ENCODE measurements around the gene ZNF841.

DNA sequence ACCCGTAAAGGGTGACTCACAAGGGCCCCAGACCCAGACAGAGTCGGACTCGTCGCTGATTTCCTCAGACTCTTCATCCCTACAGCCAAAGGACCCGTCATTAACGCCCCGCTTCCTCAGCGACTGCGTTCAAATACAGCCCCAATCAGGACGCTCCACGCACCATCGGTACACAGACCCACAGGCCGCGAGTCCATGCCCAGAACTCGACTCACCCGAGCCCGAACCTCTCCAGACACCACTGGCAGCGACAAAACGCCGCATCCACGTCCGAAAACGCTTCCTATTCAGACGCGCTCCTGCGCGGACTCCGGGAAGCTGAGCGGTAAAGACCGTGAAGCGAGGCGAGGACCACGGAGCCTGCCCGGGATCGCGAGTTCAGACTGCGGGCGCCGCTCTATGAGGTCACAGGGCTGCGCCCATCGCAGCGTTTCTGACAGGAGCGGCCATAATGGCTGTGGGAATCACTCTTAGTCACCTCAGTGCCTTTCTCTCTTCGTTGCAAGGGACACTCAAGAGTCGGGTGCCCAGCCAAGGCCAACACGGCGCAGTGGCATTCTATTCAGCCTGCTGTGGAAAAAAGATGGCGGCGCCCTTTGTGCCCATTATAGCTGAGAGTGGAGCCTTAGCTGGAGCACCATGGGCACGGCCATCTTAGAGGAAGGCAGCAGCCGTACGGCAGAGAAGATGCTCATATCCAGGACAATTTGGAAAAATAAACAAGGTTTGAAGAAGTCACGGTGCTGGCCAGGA, 67.4 kb downstream of the ZNF841 start, which contains the start of gene ZNF614:
- TF ChIP-seq, protein P1, sequence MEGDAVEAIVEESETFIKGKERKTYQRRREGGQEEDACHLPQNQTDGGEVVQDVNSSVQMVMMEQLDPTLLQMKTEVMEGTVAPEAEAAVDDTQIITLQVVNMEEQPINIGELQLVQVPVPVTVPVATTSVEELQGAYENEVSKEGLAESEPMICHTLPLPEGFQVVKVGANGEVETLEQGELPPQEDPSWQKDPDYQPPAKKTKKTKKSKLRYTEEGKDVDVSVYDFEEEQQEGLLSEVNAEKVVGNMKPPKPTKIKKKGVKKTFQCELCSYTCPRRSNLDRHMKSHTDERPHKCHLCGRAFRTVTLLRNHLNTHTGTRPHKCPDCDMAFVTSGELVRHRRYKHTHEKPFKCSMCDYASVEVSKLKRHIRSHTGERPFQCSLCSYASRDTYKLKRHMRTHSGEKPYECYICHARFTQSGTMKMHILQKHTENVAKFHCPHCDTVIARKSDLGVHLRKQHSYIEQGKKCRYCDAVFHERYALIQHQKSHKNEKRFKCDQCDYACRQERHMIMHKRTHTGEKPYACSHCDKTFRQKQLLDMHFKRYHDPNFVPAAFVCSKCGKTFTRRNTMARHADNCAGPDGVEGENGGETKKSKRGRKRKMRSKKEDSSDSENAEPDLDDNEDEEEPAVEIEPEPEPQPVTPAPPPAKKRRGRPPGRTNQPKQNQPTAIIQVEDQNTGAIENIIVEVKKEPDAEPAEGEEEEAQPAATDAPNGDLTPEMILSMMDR (IDR thresholded peaks at IDR 0.05), result no peak
- TF ChIP-seq POLR2A (IDR thresholded peaks at IDR 0.05), result peak; percentile 69 to 77

Data from adrenal gland (tissue), 5 donors.